Body of pancreas (tissue), 4 donors: ENCODE results near the gene REST. TPM values are rescaled to one million over a fixed set of nuclear protein-coding genes. Genes with fewer than 3 reads are reported as not detected.

Experiments
- ATAC-seq: fragments of 150-250 bp; one replicate; pipeline ENCODE4 v1.9.1; 2016
- DNase-seq, 4 donors: peaks; one replicate each; pipeline ENCODE4 v3.0.0-alpha.2; 2019
- H3K27ac ChIP-seq, 4 donors: fragments of 200-600 bp; sonication (generic); 1 replicate in 3 of 4; 2 replicates in 1 of 4; pipeline versions ENCODE4 v1.5.1 to v1.6.1; 2016 to 2019; ENCODE audit warnings: mild to moderate bottlenecking in 1 of 4, mixed read lengths in 1 of 4, moderate library complexity in 1 of 4
- H3K27me3 ChIP-seq, 2 donors: fragments of 200-600 bp; sonication (generic); one replicate each; pipeline ENCODE4 v1.6.0; 2016; ENCODE audit warnings: mild to moderate bottlenecking in 1 of 2
- H3K36me3 ChIP-seq, 2 donors: fragments of 200-600 bp; sonication (generic); replicated peaks in 1 of 2; 2 replicates each; pipeline ENCODE4 v1.5.1; 2016; ENCODE audit warnings: low read depth in 2 of 2; ENCODE audit not compliant: insufficient read depth in 1 of 2
- H3K4me1 ChIP-seq: fragments of 200-600 bp; sonication (generic); one replicate; pipeline ENCODE4 v1.6.0; 2016
- H3K4me3 ChIP-seq, 2 donors: fragments of 200-600 bp; sonication (generic); 1 replicate in 1 of 2; 2 replicates in 1 of 2; pipeline ENCODE4 v1.5.1; 2016 to 2019
- H3K9me3 ChIP-seq, 3 donors: fragments of 200-600 bp; sonication (generic); 1 replicate in 2 of 3; 2 replicates in 1 of 3; pipeline ENCODE4 v1.5.1; 2016
- CTCF ChIP-seq, 7 experiments: fragments of 450-650 bp in 4 of 7; fragments of 200-600 bp in 3 of 7; sonication (generic) in 3 of 7; IDR thresholded peaks; one replicate each; pipeline ENCODE4 v1.5.1; 2016 to 2019; ENCODE audit warnings: antibody characterized with exemption in 7 of 7
- POLR2A ChIP-seq, 3 donors: fragments of 450-650 bp; IDR thresholded peaks; one replicate each; pipeline ENCODE4 v1.6.1; 2016; ENCODE audit warnings: antibody characterized with exemption in 3 of 3, mild to moderate bottlenecking in 2 of 3
- WGBS, 2 donors: methylation state at CpG; one replicate each; pipeline ENCODE4 v1.1.5; 2017; 5-methylcytosine and 5-hydroxymethylcytosine counted together
- intact Hi-C: fragments of 100-400 bp; cut with DNase I; formaldehyde crosslinking; loops from one replicate; pipeline ENCODE4 v1.15.1; 2023
- total RNA-seq, 2 donors: library from RNA; depleted of rRNA; stranded (reverse); fragments of >200 nt; gene quantifications; one replicate each; pipeline ENCODE4 v1.1.0, GENCODE V29; 2016

The REST gene
- total RNA-seq, 2 donors from 2014 or later: 17.1 to 19.8 TPM

DNA sequence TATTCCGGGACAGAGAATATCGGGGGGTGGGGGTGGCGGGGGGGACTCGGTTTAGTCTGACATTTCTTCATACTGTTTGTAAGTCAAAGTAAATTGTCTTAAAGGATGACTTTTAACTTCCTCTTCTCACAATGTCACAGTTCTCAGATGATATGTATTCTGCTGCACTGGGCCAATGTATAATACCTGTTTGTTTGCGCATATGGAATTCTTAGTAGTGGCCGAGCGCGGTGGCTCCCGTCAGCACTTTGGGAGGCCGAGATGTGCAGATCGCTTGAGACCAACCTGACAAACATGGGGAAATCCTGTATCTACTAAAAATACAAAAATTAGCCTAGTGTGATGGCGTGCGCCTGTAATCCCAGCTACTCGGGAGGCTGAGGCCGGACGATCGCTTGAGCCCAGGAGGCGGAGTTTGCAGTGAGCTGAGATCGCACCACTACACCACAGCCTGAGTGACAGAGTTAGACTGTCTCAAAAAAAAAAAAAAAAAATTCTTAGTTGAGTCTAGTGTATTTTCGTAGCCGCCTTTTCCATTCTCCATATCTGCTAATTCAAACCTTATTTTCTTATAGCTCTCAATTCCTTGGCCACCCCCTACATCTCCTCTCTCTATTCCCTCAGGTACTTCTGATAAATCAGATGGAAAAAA is 71.8 kb downstream of the REST start:
- DNase-seq: peak in 3 of 4 donors; percentile 24 to 35 (median 34)
- ATAC-seq: no peak
- Histone ChIP-seq H3K4me3 (peak overlapping the region; percentile 89 to 95), H3K9me3 (no peaks in the 10 kb centered on the region), H3K36me3 (no peaks in the 10 kb centered on the region), H3K27ac (peak overlapping the region; percentile 64 to 94 (median 86)), H3K27me3 (no peaks in the 10 kb centered on the region), H3K4me1 (peaks cover 60% of the 10 kb centered on the region)
- WGBS, 2 donors: 6 to 7% methylated on average over 21 of the region's 21 CpGs
- TF ChIP-seq CTCF (IDR thresholded peaks at IDR 0.05) (no peak), POLR2A (IDR thresholded peaks at IDR 0.05) (no peak)
- intact Hi-C loops: no loop called here

GRCh38 chr4:56981795-56982201 is 74.1 kb downstream of the REST start:
- DNase-seq (no peak), ATAC-seq (no peak)
- Histone ChIP-seq H3K4me3 (no peak overlapping the region), H3K27ac (peak overlapping the region in 3 of 4 donors; percentile 41 to 81 (median 74)), H3K4me1 (peaks cover 43% of the 10 kb centered on the region), H3K9me3 (no peaks in the 10 kb centered on the region), H3K36me3 (peaks cover 0 to 2% of the 10 kb centered on the region in 2 donors), H3K27me3 (no peaks in the 10 kb centered on the region)
- no peak for TF ChIP-seq CTCF (IDR thresholded peaks at IDR 0.05)
- TF ChIP-seq POLR2A (IDR thresholded peaks at IDR 0.05): no peak
- 53 to 60% methylated on average over 4 of the region's 4 CpGs for WGBS, 2 donors
- intact Hi-C loops: no loop called here

GRCh38 chr4:56986192-56986591 is 78.5 kb downstream of the REST start:
- no peaks in the 10 kb centered on the region for H3K9me3 ChIP-seq
- H3K4me1 ChIP-seq: peaks cover 27% of the 10 kb centered on the region
- H3K27me3 ChIP-seq: no peaks in the 10 kb centered on the region
- WGBS, 2 donors: 68 to 79% methylated on average over 1 of the region's 1 CpG
- DNase-seq (no peak), ATAC-seq (no peak)
- no peak for TF ChIP-seq POLR2A (IDR thresholded peaks at IDR 0.05)
- no peak for TF ChIP-seq CTCF (IDR thresholded peaks at IDR 0.05)
- peaks cover 4 to 10% of the 10 kb centered on the region in 2 donors for H3K36me3 ChIP-seq
- no peak overlapping the region for H3K4me3 ChIP-seq
- H3K27ac ChIP-seq: no peak overlapping the region
- intact Hi-C loops: no loop called here

DNA sequence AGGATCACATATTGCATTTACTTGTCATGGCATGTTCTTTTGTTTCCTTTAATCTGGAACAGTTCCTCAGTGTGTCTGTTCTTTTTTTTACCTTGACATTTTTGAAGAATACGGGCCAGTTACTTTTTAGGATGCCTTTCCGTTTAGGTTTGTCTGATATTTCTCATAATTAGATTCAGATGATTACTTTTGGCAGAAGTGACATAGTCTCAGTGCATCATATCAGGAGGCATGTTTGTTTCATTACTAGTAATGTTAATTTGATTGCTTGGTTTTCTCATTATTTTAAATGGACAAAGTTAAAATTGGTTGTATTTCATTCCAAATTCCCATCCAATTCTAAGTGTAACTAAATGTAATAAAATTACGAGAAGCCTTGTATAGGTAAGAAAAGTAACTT is 79.3 kb downstream of the REST start:
- Histone ChIP-seq H3K27me3 (no peaks in the 10 kb centered on the region), H3K36me3 (peaks cover 4 to 12% of the 10 kb centered on the region in 2 donors), H3K27ac (no peak overlapping the region), H3K4me1 (peaks cover 20% of the 10 kb centered on the region), H3K4me3 (no peak overlapping the region), H3K9me3 (no peaks in the 10 kb centered on the region)
- ATAC-seq (no peak), DNase-seq (no peak)
- WGBS, 2 donors: 96 to 98% methylated on average over 3 of the region's 3 CpGs
- TF ChIP-seq CTCF (IDR thresholded peaks at IDR 0.05) (no peak), POLR2A (IDR thresholded peaks at IDR 0.05) (no peak)
- intact Hi-C loops: no loop called here
